Stimulated activated memory B cell treated with anti-CD40 and anti-IgM and Interleukin-4, amounts not matched to agents 10 μg/mL and 1 μg/mL and 100 μg/mL, for 72 hours (primary cell): ENCODE data around the gene NKX6-2.
A peak's percentile ranks its signal among the peaks of the same experiment; 100 is the strongest.
"Not testable (repeated sequence)": the region's sequence is repeated elsewhere in the genome, so short reads cannot be mapped to it uniquely, and the experiment has no call there.

Experiments used
- ATAC-seq: fragments of 150-1000 bp; cut with Tn5 transposase; 2 replicates; pipeline ENCODE4 v1.10.0; 2021
- H3K27ac Mint-ChIP-seq: one replicate; pipeline ENCODE4 v1.8.0; 2022; ENCODE audit warnings: mild to moderate bottlenecking, mixed read lengths
- H3K27me3 Mint-ChIP-seq: one replicate; pipeline ENCODE4 v1.8.0; 2022; ENCODE audit warnings: mixed read lengths
- H3K36me3 Mint-ChIP-seq: one replicate; pipeline ENCODE4 v1.8.0; 2022; ENCODE audit warnings: mixed read lengths
- H3K4me1 Mint-ChIP-seq: one replicate; pipeline ENCODE4 v1.8.0; 2022; ENCODE audit warnings: mixed read lengths
- H3K4me3 Mint-ChIP-seq: one replicate; pipeline ENCODE4 v1.8.0; 2022; ENCODE audit warnings: mild to moderate bottlenecking, moderate library complexity, mixed read lengths
- H3K9me3 Mint-ChIP-seq: one replicate; pipeline ENCODE4 v1.8.0; 2022; ENCODE audit warnings: mixed read lengths

Gene NKX6-2

DNA sequence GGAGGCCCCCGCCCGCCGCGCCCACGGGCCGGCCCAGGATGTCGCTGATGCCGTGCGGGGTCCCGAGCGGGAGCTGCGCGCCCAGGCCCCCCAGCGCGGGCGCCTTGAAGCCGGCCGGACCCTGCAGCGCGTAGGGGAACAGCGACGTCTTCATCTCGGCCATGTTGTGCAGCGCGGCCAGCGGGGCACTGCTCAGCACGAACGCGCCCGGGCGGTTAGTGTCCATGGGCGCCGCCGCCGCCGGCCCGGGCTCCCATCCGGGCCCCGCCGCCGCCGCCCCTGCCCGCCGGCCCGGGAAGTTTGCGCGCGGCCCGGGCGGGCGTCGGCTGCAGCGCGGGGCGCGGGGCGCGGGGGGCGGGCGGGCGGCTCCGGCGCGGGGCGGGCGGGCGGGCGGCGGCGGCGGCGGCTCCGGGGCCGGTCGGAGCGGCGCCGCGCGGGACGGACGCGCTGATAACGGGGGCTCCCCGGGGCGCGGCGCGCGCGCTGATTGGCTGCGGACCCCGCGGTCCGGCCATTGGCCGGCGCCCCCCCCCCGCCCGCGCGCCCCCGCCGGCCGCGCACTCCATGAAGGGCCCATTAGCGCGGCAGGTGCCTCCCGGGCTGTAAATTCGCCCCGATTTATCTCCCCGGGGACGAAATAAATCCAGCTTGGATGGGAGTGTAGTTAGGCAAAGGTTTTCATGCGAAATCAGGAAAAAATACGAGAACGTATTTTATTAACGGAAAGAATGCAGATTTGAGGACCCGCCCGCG lies at the start of gene NKX6-2:
Gene NKX6-2 (minus strand): TSS at position 425 of the 753 bp plus-strand sequence. CDS start 199 bp downstream, at position 226.
- peaks cover 23% of the 10 kb centered on the region for H3K27me3 Mint-ChIP-seq
- H3K4me3 Mint-ChIP-seq = no peak within 1 kb of the TSS
- ATAC-seq = no peak
- H3K36me3 Mint-ChIP-seq = peaks cover 26% of the 10 kb centered on the region
- no peak within 1 kb of the TSS for H3K27ac Mint-ChIP-seq
- H3K4me1 Mint-ChIP-seq = no peaks in the 10 kb centered on the region
- H3K9me3 Mint-ChIP-seq = no peaks in the 10 kb centered on the region

GRCh38 chr10:132834891-132835847 lies 49.2 kb upstream of the NKX6-2 start:
- no peaks in the 10 kb centered on the region for H3K36me3 Mint-ChIP-seq
- no peaks in the 10 kb centered on the region for H3K9me3 Mint-ChIP-seq
- H3K4me3 Mint-ChIP-seq = no peak overlapping the region
- peaks cover 13% of the 10 kb centered on the region for H3K4me1 Mint-ChIP-seq
- H3K27ac Mint-ChIP-seq = no peak overlapping the region
- ATAC-seq = peak; percentile 16
- H3K27me3 Mint-ChIP-seq = peaks cover 25% of the 10 kb centered on the region

DNA sequence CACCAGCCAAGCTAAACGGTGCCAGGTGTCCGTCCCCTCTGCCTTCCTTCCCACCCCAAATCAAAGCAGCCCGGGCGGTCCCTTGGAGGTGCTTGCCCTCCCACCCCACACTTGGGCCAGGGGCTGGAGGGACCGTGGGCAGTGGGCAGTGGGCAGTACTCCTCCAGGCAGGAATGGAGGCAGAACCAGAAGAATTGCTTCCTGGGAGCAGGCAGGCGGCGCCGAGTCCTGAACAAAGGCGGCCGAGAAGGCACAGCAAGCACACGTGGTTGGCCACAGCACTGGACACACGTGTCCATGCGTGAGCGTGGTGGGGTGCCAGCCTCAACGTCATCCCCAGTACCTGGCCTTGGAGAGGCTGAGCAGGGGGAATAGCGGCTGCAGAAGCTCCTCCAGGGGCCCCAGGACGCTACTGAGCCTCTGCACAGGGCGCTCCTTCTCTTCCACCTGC lies 48.4 kb upstream of the NKX6-2 start:
- H3K4me3 Mint-ChIP-seq = no peak overlapping the region
- H3K27me3 Mint-ChIP-seq = peaks cover 26% of the 10 kb centered on the region
- no peak for ATAC-seq
- no peak overlapping the region for H3K27ac Mint-ChIP-seq
- H3K36me3 Mint-ChIP-seq = no peaks in the 10 kb centered on the region
- H3K9me3 Mint-ChIP-seq = no peaks in the 10 kb centered on the region
- peaks cover 13% of the 10 kb centered on the region for H3K4me1 Mint-ChIP-seq

GRCh38 chr10:132833421-132834111 lies 47.6 kb upstream of the NKX6-2 start:
- no peak overlapping the region for H3K4me3 Mint-ChIP-seq
- ATAC-seq = no peak
- no peaks in the 10 kb centered on the region for H3K36me3 Mint-ChIP-seq
- H3K27ac Mint-ChIP-seq = no peak overlapping the region
- peaks cover 13% of the 10 kb centered on the region for H3K4me1 Mint-ChIP-seq
- H3K27me3 Mint-ChIP-seq = peaks cover 26% of the 10 kb centered on the region
- no peaks in the 10 kb centered on the region for H3K9me3 Mint-ChIP-seq

GRCh38 chr10:132832186-132832969 lies 46.4 kb upstream of the NKX6-2 start:
- peaks cover 26% of the 10 kb centered on the region for H3K27me3 Mint-ChIP-seq
- peaks cover 13% of the 10 kb centered on the region for H3K4me1 Mint-ChIP-seq
- H3K4me3 Mint-ChIP-seq = no peak overlapping the region
- H3K27ac Mint-ChIP-seq = no peak overlapping the region
- no peak for ATAC-seq
- no peaks in the 10 kb centered on the region for H3K9me3 Mint-ChIP-seq
- no peaks in the 10 kb centered on the region for H3K36me3 Mint-ChIP-seq

GRCh38 chr10:132829403-132829802 lies 43.5 kb upstream of the NKX6-2 start:
- no peak for ATAC-seq
- Mint-ChIP-seq H3K27me3 (peaks cover 26% of the 10 kb centered on the region), H3K36me3 (no peaks in the 10 kb centered on the region), H3K27ac (no peak overlapping the region), H3K4me1 (peaks cover 7% of the 10 kb centered on the region), H3K9me3 (no peaks in the 10 kb centered on the region), H3K4me3 (no peak overlapping the region)

DNA sequence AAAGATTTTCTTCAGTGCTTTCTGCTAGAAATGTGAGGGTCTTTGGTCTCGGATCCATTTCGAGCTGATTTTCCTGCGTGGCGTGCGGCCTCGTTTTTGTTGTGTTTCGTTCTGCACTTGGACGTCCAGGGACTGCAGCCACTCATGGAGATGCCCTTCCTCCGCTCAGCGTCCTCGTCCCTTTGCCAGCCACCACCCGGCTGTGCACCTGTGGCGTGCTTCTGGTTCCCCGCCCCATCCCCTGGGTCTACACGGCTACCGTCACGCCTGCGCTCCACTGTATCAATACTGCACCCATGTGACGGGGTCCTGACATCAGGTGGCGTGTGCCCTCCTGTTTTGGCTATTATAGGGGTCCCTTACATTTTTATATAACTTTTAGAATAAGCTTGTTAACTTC lies 42.7 kb upstream of the NKX6-2 start:
- Mint-ChIP-seq H3K4me1 (peaks cover 7% of the 10 kb centered on the region), H3K27ac (no peak overlapping the region), H3K4me3 (no peak overlapping the region), H3K9me3 (no peaks in the 10 kb centered on the region), H3K27me3 (peaks cover 26% of the 10 kb centered on the region), H3K36me3 (no peaks in the 10 kb centered on the region)
- ATAC-seq = no peak

DNA sequence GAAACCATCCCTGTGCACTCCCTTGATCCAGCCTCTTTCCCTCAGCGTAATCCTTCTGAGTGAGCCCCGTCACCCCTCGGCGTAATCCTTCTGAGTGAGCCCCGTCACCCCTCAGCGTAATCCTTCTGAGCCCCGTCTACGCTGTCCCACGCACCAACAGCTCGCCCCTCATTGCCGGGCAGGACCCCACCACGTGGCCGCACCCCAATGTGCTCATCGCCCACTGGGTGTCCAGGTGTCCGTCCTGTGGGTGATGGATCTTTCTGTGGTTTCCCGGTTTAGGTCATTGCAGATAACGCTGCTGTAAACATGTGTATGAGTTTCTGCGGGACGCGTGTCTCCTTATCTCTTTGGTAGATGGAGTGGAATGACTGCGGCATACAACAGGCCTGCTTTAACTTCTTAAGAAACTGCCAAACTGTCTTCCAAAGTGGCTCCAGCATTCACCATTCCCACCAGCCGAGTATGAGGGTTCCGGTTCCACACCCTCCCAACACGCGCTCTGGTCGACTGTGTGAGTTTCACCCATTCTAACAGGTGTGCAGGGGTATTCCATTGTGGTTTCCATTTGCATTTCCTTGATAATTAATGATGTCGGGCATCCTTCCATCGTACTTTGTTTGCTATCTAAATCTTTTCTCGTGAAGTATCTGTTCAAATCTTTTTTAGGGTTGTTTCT lies 42.1 kb upstream of the NKX6-2 start:
- Mint-ChIP-seq H3K4me3 (no peak overlapping the region), H3K27ac (no peak overlapping the region), H3K4me1 (peaks cover 7% of the 10 kb centered on the region), H3K27me3 (peaks cover 26% of the 10 kb centered on the region), H3K36me3 (no peaks in the 10 kb centered on the region), H3K9me3 (no peaks in the 10 kb centered on the region)
- ATAC-seq = no peak

GRCh38 chr10:132827423-132827789 lies 41.5 kb upstream of the NKX6-2 start:
- Mint-ChIP-seq H3K36me3 (no peaks in the 10 kb centered on the region), H3K4me3 (no peak overlapping the region), H3K27ac (no peak overlapping the region), H3K27me3 (peaks cover 23% of the 10 kb centered on the region), H3K4me1 (peaks cover 7% of the 10 kb centered on the region), H3K9me3 (no peaks in the 10 kb centered on the region)
- ATAC-seq = no peak

- Mint-ChIP-seq H3K9me3 (no peaks in the 10 kb centered on the region), H3K4me3 (no peak overlapping the region), H3K4me1 (peaks cover 5% of the 10 kb centered on the region), H3K27me3 (peaks cover 17% of the 10 kb centered on the region), H3K36me3 (no peaks in the 10 kb centered on the region), H3K27ac (no peak overlapping the region)
- ATAC-seq = no peak
Observed at GRCh38 chr10:132826524-132827422, 40.8 kb upstream of the NKX6-2 start.

DNA sequence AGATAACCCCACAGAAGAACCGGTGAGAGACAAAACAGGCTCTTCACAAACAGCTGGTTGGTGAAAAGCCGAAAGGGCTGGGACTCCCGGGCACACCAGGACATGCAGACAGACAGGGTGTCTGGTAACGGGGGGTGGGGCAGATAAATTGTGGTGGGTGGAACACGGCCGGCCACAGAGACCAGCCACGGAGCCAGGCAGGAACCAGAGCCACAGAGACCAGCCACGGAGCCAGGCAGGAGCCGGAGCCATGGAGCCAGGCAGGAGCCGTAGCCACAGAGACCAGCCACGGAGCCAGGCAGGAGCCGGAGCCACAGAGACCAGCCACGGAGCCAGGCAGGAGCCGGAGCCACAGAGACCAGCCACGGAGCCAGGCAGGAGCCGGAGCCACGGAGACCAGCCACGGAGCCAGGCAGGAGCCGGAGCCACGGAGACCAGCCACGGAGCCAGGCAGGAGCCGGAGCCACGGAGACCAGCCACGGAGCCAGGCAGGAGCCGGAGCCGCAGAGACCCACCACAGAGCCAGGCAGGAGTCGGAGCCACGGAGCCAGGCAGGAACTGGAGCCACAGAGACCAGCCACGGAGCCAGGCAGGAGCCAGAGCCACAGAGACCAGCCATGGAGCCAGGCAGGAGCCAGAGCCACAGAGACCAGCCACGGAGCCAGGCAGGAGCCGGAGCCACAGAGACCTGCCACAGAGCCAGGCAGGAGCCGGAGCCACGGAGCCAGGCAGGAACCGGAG lies 40.0 kb upstream of the NKX6-2 start:
- not testable (repeated sequence) for H3K27ac Mint-ChIP-seq, H3K4me3 Mint-ChIP-seq, H3K36me3 Mint-ChIP-seq, H3K27me3 Mint-ChIP-seq, H3K9me3 Mint-ChIP-seq, H3K4me1 Mint-ChIP-seq, ATAC-seq

GRCh38 chr10:132820056-132820455 lies 34.1 kb upstream of the NKX6-2 start:
- Mint-ChIP-seq H3K4me3 (no peak overlapping the region), H3K27ac (no peak overlapping the region), H3K36me3 (no peaks in the 10 kb centered on the region), H3K27me3 (peaks cover 28% of the 10 kb centered on the region), H3K4me1 (no peaks in the 10 kb centered on the region), H3K9me3 (peaks cover 5% of the 10 kb centered on the region)
- no peak for ATAC-seq

DNA sequence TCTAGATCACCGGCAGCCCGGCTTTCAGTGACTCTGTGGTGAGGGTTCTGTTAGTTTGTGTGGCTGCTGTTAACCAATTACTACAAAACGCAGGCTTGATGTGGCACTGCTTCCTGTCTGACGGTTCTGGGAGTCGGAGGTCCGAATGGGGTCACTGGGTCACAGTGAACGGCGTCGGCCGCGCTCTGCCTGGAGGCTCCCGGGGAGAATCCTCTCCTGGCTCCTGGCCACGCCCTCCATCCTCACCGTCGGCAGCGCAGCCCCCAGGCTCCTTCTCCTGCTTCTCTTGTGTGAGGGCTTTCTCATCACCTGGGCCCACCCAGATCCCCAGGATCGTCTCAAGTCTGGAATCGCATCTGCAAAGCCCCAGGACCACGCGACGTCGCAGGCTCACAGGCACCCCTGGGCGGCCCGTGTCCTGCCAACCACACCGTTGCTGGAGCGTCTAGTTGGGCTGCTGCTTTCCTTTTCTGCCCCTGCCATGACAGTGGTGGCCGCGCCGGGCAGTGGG lies 31.8 kb upstream of the NKX6-2 start:
- Mint-ChIP-seq H3K9me3 (peaks cover 5% of the 10 kb centered on the region), H3K4me1 (no peaks in the 10 kb centered on the region), H3K27ac (no peak overlapping the region), H3K4me3 (no peak overlapping the region), H3K27me3 (peaks cover 37% of the 10 kb centered on the region), H3K36me3 (no peaks in the 10 kb centered on the region)
- ATAC-seq = no peak
